Endothelial cell of umbilical vein (primary cell): ENCODE measurements around the gene NDUFA13.

Experiments used
- EZH2 ChIP-seq: IDR thresholded peaks from 2 replicates; pipeline ENCODE4 v1.6.1; 2012; ENCODE audit warnings: borderline replicate concordance, low read depth, mild to moderate bottlenecking, moderate library complexity, low read length, inconsistent platforms; ENCODE audit not compliant: severe bottlenecking
- POLR2A ChIP-seq: IDR thresholded peaks from 2 replicates; pipeline ENCODE4 v1.6.1; 2012; ENCODE audit warnings: low read depth, mild to moderate bottlenecking, control low read depth, low read length
- POLR2AphosphoS5 ChIP-seq: IDR thresholded peaks from 2 replicates; pipeline ENCODE4 v1.6.1; 2012; ENCODE audit warnings: low read depth, mild to moderate bottlenecking, control low read depth, low read length, moderate library complexity; ENCODE audit not compliant: insufficient read depth
- TF ChIP-seq, protein P1 (sequence below), 2 donors: IDR thresholded peaks; 1 replicate in 1 of 2; 2 replicates in 1 of 2; pipeline ENCODE4 v1.5.1; 2011; ENCODE audit warnings: low read length in 2 of 2, mild to moderate bottlenecking in 2 of 2, moderate library complexity in 2 of 2, control low read depth in 1 of 2, inconsistent platforms in 1 of 2, low read depth in 1 of 2; ENCODE audit not compliant: insufficient read depth in 1 of 2; ENCODE audit errors: extremely low read depth in 1 of 2
- TF ChIP-seq, protein P2 (sequence below): IDR thresholded peaks from 2 replicates; pipeline ENCODE4 v1.6.1; 2011; ENCODE audit not compliant: insufficient read depth, insufficient read length

DNA sequence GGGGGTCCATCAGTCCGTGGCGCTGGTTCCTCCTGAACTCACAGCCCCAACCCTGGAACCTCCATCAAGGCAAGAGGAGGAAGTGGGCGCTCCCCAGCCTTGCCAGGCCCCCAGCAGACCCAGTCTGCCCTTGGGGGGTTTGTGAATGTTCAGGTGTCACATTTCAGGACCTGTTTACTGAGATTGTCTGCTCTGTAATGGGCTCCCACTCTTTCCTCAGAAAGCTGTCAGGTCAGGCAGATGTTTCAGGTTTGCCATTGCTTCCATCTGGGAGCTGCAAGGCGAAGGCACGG is 30.1 kb upstream of the NDUFA13 start:
- TF ChIP-seq POLR2A (no peak), EZH2 (no peak), POLR2AphosphoS5 (no peak)
- TF ChIP-seq, protein P1, sequence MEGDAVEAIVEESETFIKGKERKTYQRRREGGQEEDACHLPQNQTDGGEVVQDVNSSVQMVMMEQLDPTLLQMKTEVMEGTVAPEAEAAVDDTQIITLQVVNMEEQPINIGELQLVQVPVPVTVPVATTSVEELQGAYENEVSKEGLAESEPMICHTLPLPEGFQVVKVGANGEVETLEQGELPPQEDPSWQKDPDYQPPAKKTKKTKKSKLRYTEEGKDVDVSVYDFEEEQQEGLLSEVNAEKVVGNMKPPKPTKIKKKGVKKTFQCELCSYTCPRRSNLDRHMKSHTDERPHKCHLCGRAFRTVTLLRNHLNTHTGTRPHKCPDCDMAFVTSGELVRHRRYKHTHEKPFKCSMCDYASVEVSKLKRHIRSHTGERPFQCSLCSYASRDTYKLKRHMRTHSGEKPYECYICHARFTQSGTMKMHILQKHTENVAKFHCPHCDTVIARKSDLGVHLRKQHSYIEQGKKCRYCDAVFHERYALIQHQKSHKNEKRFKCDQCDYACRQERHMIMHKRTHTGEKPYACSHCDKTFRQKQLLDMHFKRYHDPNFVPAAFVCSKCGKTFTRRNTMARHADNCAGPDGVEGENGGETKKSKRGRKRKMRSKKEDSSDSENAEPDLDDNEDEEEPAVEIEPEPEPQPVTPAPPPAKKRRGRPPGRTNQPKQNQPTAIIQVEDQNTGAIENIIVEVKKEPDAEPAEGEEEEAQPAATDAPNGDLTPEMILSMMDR (IDR thresholded peaks at IDR 0.05; ENCODE audit: extremely low read depth in 1 of 2, insufficient read depth in 1 of 2, low read depth in 1 of 2, low read length in 2 of 2), result no peak
- TF ChIP-seq, protein P2, sequence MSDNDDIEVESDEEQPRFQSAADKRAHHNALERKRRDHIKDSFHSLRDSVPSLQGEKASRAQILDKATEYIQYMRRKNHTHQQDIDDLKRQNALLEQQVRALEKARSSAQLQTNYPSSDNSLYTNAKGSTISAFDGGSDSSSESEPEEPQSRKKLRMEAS, result no peak
